CD14-positive monocyte (primary cell): ENCODE data around the gene KDM6B. TPM values are rescaled to one million over a fixed set of nuclear protein-coding genes. Genes with fewer than 3 reads are reported as not detected.

Experiments
- DNase-seq, 3 donors: peaks; one replicate each; pipeline ENCODE4 v3.0.0-alpha.2; 2011 to 2022
- H2AFZ ChIP-seq: 2 replicates; pipeline ENCODE4 v1.6.0; 2012; ENCODE audit warnings: mild to moderate bottlenecking, low read depth, low read length, inconsistent platforms; ENCODE audit not compliant: insufficient read depth, poor library complexity, severe bottlenecking
- H3K27ac ChIP-seq, 2 donors: 1 replicate in 1 of 2; 2 replicates in 1 of 2; pipeline ENCODE4 v1.5.1; 2012 to 2013; ENCODE audit warnings: low read length in 2 of 2, control low read depth in 1 of 2, inconsistent platforms in 1 of 2, low read depth in 1 of 2, mild to moderate bottlenecking in 1 of 2
- H3K27me3 ChIP-seq, 2 donors: one replicate each; pipeline versions ENCODE4 v1.6.0 to v1.6.1; 2011 to 2013; ENCODE audit warnings: low read length in 2 of 2; ENCODE audit not compliant: control insufficient read depth in 2 of 2, insufficient read depth in 2 of 2
- H3K36me3 ChIP-seq, 2 donors: replicated peaks in 1 of 2; 1 replicate in 1 of 2; 2 replicates in 1 of 2; pipeline versions ENCODE4 v1.5.1 to v1.6.1; 2012 to 2013; ENCODE audit warnings: low read length in 2 of 2, control low read depth in 1 of 2, inconsistent platforms in 1 of 2, mild to moderate bottlenecking in 1 of 2; ENCODE audit not compliant: insufficient read depth in 2 of 2, control insufficient read depth in 1 of 2
- H3K4me1 ChIP-seq, 2 donors: 1 replicate in 1 of 2; 2 replicates in 1 of 2; pipeline versions ENCODE4 v1.5.1 to v1.6.1; 2012 to 2013; ENCODE audit warnings: low read length in 2 of 2, control low read depth in 1 of 2, inconsistent platforms in 1 of 2, mild to moderate bottlenecking in 1 of 2, moderate library complexity in 1 of 2; ENCODE audit not compliant: insufficient read depth in 2 of 2, control insufficient read depth in 1 of 2
- H3K4me2 ChIP-seq: replicated peaks from 2 replicates; pipeline ENCODE3; 2012; ENCODE audit warnings: low read length, moderate library complexity, mild to moderate bottlenecking; ENCODE audit not compliant: poor library complexity, severe bottlenecking; ENCODE audit errors: extremely low read depth
- H3K4me3 ChIP-seq, 3 experiments: fragments of 200-600 bp in 1 of 3; sonication (generic) in 1 of 3; replicated peaks in 1 of 3; 1 replicate in 2 of 3; 2 replicates in 1 of 3; pipeline ENCODE4 v1.5.1; 2011 to 2013; ENCODE audit warnings: low read length in 3 of 3, mild to moderate bottlenecking in 3 of 3, control low read depth in 2 of 3, low read depth in 2 of 3, inconsistent platforms in 1 of 3, moderate library complexity in 1 of 3
- H3K79me2 ChIP-seq: 2 replicates; pipeline ENCODE4 v1.6.0; 2012; ENCODE audit warnings: mild to moderate bottlenecking, control low read depth, inconsistent platforms, low read length, moderate library complexity; ENCODE audit not compliant: insufficient read depth
- H3K9ac ChIP-seq: 2 replicates; pipeline ENCODE4 v1.6.0; 2017; ENCODE audit warnings: low read length, mild to moderate bottlenecking; ENCODE audit not compliant: insufficient read depth, poor library complexity, severe bottlenecking
- H3K9me3 ChIP-seq, 2 donors: replicated peaks in 1 of 2; 1 replicate in 1 of 2; 2 replicates in 1 of 2; pipeline versions ENCODE4 v1.5.1 to v1.6.1; 2012 to 2013; ENCODE audit warnings: low read length in 2 of 2, control low read depth in 1 of 2; ENCODE audit not compliant: control insufficient read depth in 1 of 2, insufficient read depth in 1 of 2
- H4K20me1 ChIP-seq: 2 replicates; pipeline ENCODE4 v1.6.0; 2012; ENCODE audit warnings: mild to moderate bottlenecking, low read length, control low read depth, moderate library complexity; ENCODE audit not compliant: insufficient read depth
- H3K27ac Mint-ChIP-seq, 7 donors: one replicate each; pipeline ENCODE4 v1.8.0; 2020; ENCODE audit warnings: mild to moderate bottlenecking in 7 of 7, mixed read lengths in 7 of 7, moderate library complexity in 6 of 7, inconsistent platforms in 2 of 7
- H3K27me3 Mint-ChIP-seq, 3 donors: one replicate each; pipeline ENCODE4 v1.8.0; 2021 to 2022; ENCODE audit warnings: low read depth in 3 of 3, mild to moderate bottlenecking in 3 of 3, mixed read lengths in 3 of 3, moderate library complexity in 3 of 3, inconsistent platforms in 1 of 3
- H3K36me3 Mint-ChIP-seq, 2 donors: one replicate each; pipeline ENCODE4 v1.8.0; 2020; ENCODE audit warnings: mixed read lengths in 2 of 2, inconsistent platforms in 1 of 2, mild to moderate bottlenecking in 1 of 2
- H3K4me1 Mint-ChIP-seq: one replicate; pipeline ENCODE4 v1.8.0; 2020; ENCODE audit warnings: mild to moderate bottlenecking, mixed read lengths
- H3K4me3 Mint-ChIP-seq, 2 donors: one replicate each; pipeline ENCODE4 v1.8.0; 2020; ENCODE audit warnings: mild to moderate bottlenecking in 2 of 2, mixed read lengths in 2 of 2, moderate library complexity in 1 of 2
- H3K9me3 Mint-ChIP-seq, 7 donors: one replicate each; pipeline ENCODE4 v1.8.0; 2020 to 2022; ENCODE audit warnings: mixed read lengths in 7 of 7, mild to moderate bottlenecking in 6 of 7, moderate library complexity in 6 of 7, inconsistent platforms in 2 of 7
- WGBS: methylation state at CpG from one replicate; pipeline ENCODE4 v1.1.5; 2013; ENCODE audit warnings: missing lambda C conversion rate; ENCODE audit not compliant: insufficient coverage; 5-methylcytosine and 5-hydroxymethylcytosine counted together
- intact Hi-C, 2 donors: fragments of 100-400 bp; cut with micrococcal nuclease; formaldehyde crosslinking; loops; one replicate each; pipeline versions ENCODE4 v1.15.0 to v1.15.1; 2023
- polyA plus RNA-seq, 3 donors: library from polyadenylated mRNA; depleted of rRNA in 1 of 3; unstranded in 2 of 3; stranded (reverse) in 1 of 3; fragments of 300-500 nt in 2 of 3; fragments of >200 nt in 1 of 3; fragmentation: Illumina TruSeq in 2 of 3; gene quantifications; 1 replicate in 2 of 3; 2 replicates in 1 of 3; pipeline ENCODE4 v1.2.3, GENCODE V29; 2012 to 2021
- TF ChIP-seq, protein P1 (sequence below): fragments of 200-600 bp; IDR thresholded peaks from one replicate; pipeline ENCODE4 v1.8.0; 2022; ENCODE audit warnings: antibody characterized with exemption, mild to moderate bottlenecking

The KDM6B gene
- polyA plus RNA-seq, 3 donors: 0.37 to 25.5 (median 0.44) TPM

DNA sequence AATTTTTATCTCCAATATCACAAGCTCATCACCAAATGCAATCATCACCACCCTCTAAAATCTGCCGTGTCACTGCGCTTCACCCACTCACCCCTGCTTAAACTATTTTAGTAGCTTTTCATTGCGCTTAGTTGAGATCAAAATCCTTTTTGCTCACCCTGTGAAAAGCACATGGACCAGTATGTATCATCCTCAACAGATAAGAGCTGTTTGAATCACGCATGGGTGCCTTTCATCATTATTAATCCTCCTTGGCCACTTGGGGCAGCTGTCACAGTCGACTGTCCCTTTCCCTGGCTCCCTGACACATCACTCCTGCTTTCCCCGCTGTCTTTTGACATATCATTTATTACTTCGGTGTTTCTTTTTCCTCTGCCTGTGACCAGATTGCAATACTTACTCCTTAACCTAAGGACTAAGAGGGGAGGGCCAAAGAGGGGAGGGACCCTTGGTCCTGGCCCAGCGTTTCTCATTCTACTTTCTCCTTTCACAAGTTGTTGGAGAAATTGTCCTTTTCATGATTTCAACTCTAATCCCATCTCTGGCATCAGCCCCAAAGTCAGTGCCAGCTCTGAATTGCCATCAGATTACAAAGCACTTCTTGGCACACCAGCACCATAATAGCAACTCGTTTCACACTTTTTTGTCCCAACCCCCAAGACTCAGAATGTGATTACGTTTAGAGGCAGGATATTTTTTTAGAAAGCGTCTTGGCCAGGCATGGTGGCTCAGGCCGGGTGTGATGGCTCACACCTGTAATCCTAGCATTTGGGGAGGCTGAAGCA is 8.6 kb upstream of the KDM6B start:
- no peaks in the 10 kb centered on the region for H3K27me3 ChIP-seq
- H3K9me3 ChIP-seq: no peaks in the 10 kb centered on the region
- Mint-ChIP-seq H3K9me3 (no peaks in the 10 kb centered on the region), H3K27me3 (peaks cover 5 to 16% (median 13%) of the 10 kb centered on the region in 3 donors), H3K36me3 (no peaks in the 10 kb centered on the region), H3K4me1 (peaks cover 6% of the 10 kb centered on the region), H3K27ac (peak overlapping the region in 1 of 7 donors; percentile 3), H3K4me3 (no peak overlapping the region)
- no peaks in the 10 kb centered on the region for H3K79me2 ChIP-seq
- no peak overlapping the region for H3K9ac ChIP-seq
- no peaks in the 10 kb centered on the region for H3K4me1 ChIP-seq
- 70% methylated on average over 6 of the region's 12 CpGs for WGBS
- H4K20me1 ChIP-seq: no peaks in the 10 kb centered on the region
- no peaks in the 10 kb centered on the region for H3K36me3 ChIP-seq
- no peak overlapping the region for H3K27ac ChIP-seq
- no peak overlapping the region for H3K4me3 ChIP-seq
- no peak overlapping the region for H2AFZ ChIP-seq
- no peak overlapping the region for H3K4me2 ChIP-seq
- DNase-seq: peak in 2 of 3 donors; percentile 45 to 58
- TF ChIP-seq, protein P1, sequence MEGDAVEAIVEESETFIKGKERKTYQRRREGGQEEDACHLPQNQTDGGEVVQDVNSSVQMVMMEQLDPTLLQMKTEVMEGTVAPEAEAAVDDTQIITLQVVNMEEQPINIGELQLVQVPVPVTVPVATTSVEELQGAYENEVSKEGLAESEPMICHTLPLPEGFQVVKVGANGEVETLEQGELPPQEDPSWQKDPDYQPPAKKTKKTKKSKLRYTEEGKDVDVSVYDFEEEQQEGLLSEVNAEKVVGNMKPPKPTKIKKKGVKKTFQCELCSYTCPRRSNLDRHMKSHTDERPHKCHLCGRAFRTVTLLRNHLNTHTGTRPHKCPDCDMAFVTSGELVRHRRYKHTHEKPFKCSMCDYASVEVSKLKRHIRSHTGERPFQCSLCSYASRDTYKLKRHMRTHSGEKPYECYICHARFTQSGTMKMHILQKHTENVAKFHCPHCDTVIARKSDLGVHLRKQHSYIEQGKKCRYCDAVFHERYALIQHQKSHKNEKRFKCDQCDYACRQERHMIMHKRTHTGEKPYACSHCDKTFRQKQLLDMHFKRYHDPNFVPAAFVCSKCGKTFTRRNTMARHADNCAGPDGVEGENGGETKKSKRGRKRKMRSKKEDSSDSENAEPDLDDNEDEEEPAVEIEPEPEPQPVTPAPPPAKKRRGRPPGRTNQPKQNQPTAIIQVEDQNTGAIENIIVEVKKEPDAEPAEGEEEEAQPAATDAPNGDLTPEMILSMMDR: peak; percentile 20
- intact Hi-C loops: no loop called here

GRCh38 chr17:7830616-7831015 is 3.4 kb upstream of the KDM6B start:
- 98% methylated on average over 3 of the region's 8 CpGs for WGBS
- Histone ChIP-seq H3K9ac (no peak overlapping the region), H3K4me3 (no peak overlapping the region), H3K27ac (no peak overlapping the region), H3K79me2 (no peaks in the 10 kb centered on the region), H3K4me2 (no peak overlapping the region), H3K27me3 (no peaks in the 10 kb centered on the region), H3K4me1 (peaks cover 14 to 21% of the 10 kb centered on the region in 2 donors), H3K36me3 (no peaks in the 10 kb centered on the region), H2AFZ (no peak overlapping the region), H4K20me1 (no peaks in the 10 kb centered on the region), H3K9me3 (no peaks in the 10 kb centered on the region)
- Mint-ChIP-seq H3K27me3 (peaks cover 10 to 26% (median 22%) of the 10 kb centered on the region in 3 donors), H3K36me3 (no peaks in the 10 kb centered on the region), H3K4me1 (peaks cover 12% of the 10 kb centered on the region), H3K9me3 (peaks cover 0 to 2% (median 0%) of the 10 kb centered on the region in 7 donors), H3K4me3 (no peak overlapping the region), H3K27ac (peak overlapping the region in 1 of 7 donors; percentile 57)
- peak in 1 of 3 donors; percentile 2 for DNase-seq
- intact Hi-C loops: loop anchor here in 1 of 2 donors (10.0 kb wide), 1 partner anchor 324 kb away; the partner anchor contains the start of gene PER1
- TF ChIP-seq, protein P1: no peak
